GM18507 (cell line): ENCODE data around the gene RAB36.

ENCODE experiments used
- DNase-seq: peaks from one replicate; pipeline ENCODE4 v3.0.0; 2011; ENCODE audit warnings: low read depth; ENCODE audit not compliant: insufficient read length; ENCODE audit errors: extremely low spot score
- FAIRE-seq: peaks from 2 replicates; lab custom pipeline; 2011; peaks lifted over from hg19 to GRCh38; lab: Jason Lieb, UNC

Gene RAB36

GRCh38 chr22:23192558-23192957 lies 47.3 kb downstream of the RAB36 start:
- FAIRE-seq (no peak), DNase-seq (no peak)

GRCh38 chr22:23193196-23193827 lies 48.0 kb downstream of the RAB36 start:
- DNase-seq = no peak

GRCh38 chr22:23193882-23194281 lies 48.6 kb downstream of the RAB36 start:
- no peak for DNase-seq
- no peak for FAIRE-seq

More at GRCh38 chr22:23193196-23193827, 48.0 kb downstream of the RAB36 start:
- FAIRE-seq = no peak

- no peak for DNase-seq
- no peak for FAIRE-seq
Measured at GRCh38 chr22:23196165-23196564, 50.9 kb downstream of the RAB36 start.

- FAIRE-seq (no peak), DNase-seq (no peak)
Measured at GRCh38 chr22:23197836-23198235, 52.6 kb downstream of the RAB36 start.

DNA sequence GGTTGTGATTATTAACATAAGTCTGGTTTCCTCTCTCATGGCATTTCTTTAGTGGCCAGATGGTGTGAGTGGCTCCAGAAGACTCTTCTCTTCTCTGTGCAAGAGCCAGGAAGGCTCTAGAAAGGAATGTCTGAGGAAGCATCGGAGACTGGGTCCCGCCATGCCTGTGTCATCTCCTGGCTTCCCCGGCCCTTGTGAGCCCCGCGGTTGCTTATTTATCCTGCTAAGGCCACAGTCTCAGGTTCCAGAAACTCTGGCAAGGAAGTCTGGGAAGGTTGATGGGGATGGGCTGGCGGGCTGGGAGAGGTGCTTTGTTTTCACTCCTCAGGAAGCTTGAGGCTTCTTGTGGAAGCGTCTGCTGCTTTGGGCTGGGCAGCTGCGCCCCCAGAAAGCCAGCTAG lies 53.9 kb downstream of the RAB36 start:
- DNase-seq (no peak), FAIRE-seq (no peak)

DNA sequence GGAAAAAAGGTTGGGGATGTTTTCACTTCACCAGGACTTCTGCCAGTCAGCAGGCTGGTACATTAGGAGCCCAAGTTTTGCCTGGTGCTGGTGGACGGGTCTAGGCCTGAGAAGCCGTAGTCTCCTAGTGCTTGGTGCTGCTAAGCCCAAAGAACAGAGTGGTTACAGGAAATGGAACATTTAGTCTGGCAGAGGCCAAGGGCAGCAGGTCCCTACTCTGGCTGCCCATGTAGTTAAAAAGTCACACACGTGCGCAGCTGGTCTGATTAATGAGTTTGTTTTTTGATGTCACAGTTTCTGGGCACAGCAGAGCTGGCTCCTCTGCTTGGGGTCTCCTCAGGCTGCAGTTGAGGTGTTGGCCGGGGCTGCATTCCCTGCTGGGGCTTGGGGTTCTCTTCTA lies 55.6 kb downstream of the RAB36 start:
- FAIRE-seq (no peak), DNase-seq (no peak)

DNA sequence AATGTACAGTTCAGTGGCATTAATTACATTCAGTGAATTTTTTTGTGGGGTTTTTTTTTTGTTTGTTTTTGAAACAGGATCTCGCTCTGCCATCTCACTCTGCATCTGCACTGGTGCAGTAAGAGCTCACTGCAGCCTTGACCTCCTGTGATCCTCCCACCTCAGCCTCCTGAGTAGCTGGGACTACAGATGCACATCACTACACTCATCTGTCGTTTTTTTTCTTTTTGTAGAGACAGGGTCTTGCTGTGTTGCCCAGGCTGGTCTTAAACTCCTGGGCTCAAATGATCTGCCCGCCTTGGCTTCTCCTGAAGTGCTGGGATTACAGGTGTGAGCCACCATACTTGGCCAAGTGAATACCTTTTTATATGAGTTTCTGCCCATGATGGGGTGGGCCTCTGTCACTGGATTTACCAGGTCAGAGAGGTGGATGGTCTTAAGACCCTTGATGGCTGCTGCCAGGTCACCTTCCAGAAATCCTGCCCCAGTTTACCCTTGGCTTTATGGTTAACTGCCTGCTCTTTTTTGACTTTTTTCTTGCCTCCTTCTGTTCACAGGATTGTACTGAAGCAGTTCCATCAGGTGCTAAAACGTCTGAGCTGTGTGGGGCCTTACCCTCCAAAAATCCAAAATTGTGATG lies 57.7 kb downstream of the RAB36 start:
- DNase-seq = no peak
- no peak for FAIRE-seq

- DNase-seq = no peak
- no peak for FAIRE-seq
Measured at GRCh38 chr22:23203452-23204124, 58.3 kb downstream of the RAB36 start.

DNA sequence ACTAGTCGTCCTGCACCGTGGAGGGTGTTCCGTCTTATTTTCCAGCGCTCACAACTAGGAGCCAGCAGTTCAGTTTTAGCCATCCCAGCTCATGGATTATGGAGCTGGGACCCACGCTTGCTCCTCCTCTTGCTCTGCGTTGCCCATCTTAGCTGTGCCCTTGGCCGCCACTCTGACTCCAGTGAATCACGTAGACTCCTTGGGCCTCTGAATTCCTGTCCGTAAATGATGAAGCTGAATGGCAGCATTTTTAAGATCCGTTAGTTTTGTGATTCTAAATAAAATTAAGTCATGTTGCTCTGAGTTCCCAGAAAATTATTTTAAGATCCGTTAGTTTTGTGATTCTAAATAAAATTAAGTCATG lies 58.8 kb downstream of the RAB36 start:
- DNase-seq (no peak), FAIRE-seq (no peak)

- DNase-seq = no peak
- FAIRE-seq = no peak
Measured at GRCh38 chr22:23204541-23205157, 59.4 kb downstream of the RAB36 start.

GRCh38 chr22:23205339-23206049 lies 60.2 kb downstream of the RAB36 start:
- DNase-seq (no peak), FAIRE-seq (no peak)

DNA sequence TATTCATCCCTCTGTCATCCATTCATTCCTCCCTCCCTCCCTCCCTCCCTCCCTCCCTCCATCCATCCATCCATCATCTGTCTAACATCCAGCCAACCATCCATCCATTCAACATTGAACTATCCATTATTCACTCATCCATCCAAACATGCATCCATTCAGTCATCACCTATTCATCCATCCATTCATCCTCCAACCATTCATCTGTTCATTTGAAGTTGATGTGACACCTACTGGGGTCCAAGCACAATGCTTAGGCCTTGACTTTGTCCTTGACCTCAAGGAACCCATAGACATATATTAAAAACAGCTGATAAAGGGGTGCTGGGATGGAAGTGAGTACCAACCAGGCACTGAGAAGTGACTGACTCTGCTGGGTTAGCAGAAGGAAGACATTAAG lies 61.6 kb downstream of the RAB36 start:
- no peak for FAIRE-seq
- DNase-seq = no peak

- DNase-seq = no peak
Measured at GRCh38 chr22:23207729-23208393, 62.6 kb downstream of the RAB36 start.

GRCh38 chr22:23210428-23211170 lies 65.3 kb downstream of the RAB36 start:
- no peak for DNase-seq
- no peak for FAIRE-seq

More at GRCh38 chr22:23207729-23208393, 62.6 kb downstream of the RAB36 start:
- FAIRE-seq = no peak

GRCh38 chr22:23211622-23212021 lies 66.3 kb downstream of the RAB36 start:
- FAIRE-seq = no peak
- DNase-seq = no peak

- no peak for DNase-seq
- no peak for FAIRE-seq
Measured at GRCh38 chr22:23212061-23213021, 67.1 kb downstream of the RAB36 start.
